PFSK-1 (cell line): Measurements from ENCODE around the gene LBR.

Experiments used
- POLR2AphosphoS5 ChIP-seq: IDR thresholded peaks from 2 replicates; pipeline ENCODE4 v1.6.1; 2012; ENCODE audit warnings: low read depth, mild to moderate bottlenecking, control low read depth, low read length, moderate library complexity
- SIN3A ChIP-seq: IDR thresholded peaks from 2 replicates; pipeline ENCODE4 v1.6.1; 2012; ENCODE audit warnings: mild to moderate bottlenecking, low read length, moderate library complexity, borderline replicate concordance; ENCODE audit not compliant: insufficient read depth
- TAF1 ChIP-seq: IDR thresholded peaks from 2 replicates; pipeline ENCODE4 v1.6.1; 2012; ENCODE audit warnings: low read length, control low read depth, borderline replicate concordance; ENCODE audit not compliant: insufficient read depth
- TF ChIP-seq, protein P1 (sequence below), 2 experiments: IDR thresholded peaks; 2 replicates each; pipeline versions ENCODE4 v1.6.1 to v1.8.0; 2011 to 2012; ENCODE audit warnings: low read depth in 2 of 2, low read length in 2 of 2, control low read depth in 1 of 2, inconsistent platforms in 1 of 2, mild to moderate bottlenecking in 1 of 2, moderate library complexity in 1 of 2; ENCODE audit not compliant: insufficient read depth in 1 of 2

DNA sequence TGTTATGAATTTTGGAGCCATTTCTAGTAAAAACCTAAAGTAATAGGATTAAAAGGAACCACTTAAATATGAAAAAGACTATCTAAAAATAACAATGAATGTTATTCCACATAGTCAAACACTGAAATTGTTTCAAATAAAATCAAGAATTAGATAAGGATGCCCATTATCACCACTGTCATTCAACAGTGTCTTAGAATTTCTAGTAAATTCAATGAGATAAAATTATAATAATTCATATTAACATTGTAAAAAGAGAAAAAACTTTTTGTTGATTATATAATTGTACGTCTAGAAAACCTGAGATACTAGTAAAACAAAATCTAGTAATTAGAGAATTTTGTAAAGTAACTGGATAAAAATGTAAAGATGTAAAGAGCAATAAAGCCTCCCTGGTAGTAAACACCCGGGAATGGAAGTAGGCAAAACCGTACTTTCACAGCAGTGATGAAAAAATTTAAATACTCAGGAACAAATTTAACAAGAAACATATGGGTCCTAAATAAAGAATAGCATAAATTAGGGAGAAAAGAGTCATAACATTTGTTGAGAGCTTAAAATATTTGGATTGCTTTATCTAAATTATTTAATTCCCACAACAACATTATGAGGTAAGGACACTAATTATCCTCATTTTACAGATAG lies 56.4 kb downstream of the LBR start:
- TF ChIP-seq POLR2AphosphoS5 (no peak), TAF1 (no peak), SIN3A (no peak)
- TF ChIP-seq, protein P1, sequence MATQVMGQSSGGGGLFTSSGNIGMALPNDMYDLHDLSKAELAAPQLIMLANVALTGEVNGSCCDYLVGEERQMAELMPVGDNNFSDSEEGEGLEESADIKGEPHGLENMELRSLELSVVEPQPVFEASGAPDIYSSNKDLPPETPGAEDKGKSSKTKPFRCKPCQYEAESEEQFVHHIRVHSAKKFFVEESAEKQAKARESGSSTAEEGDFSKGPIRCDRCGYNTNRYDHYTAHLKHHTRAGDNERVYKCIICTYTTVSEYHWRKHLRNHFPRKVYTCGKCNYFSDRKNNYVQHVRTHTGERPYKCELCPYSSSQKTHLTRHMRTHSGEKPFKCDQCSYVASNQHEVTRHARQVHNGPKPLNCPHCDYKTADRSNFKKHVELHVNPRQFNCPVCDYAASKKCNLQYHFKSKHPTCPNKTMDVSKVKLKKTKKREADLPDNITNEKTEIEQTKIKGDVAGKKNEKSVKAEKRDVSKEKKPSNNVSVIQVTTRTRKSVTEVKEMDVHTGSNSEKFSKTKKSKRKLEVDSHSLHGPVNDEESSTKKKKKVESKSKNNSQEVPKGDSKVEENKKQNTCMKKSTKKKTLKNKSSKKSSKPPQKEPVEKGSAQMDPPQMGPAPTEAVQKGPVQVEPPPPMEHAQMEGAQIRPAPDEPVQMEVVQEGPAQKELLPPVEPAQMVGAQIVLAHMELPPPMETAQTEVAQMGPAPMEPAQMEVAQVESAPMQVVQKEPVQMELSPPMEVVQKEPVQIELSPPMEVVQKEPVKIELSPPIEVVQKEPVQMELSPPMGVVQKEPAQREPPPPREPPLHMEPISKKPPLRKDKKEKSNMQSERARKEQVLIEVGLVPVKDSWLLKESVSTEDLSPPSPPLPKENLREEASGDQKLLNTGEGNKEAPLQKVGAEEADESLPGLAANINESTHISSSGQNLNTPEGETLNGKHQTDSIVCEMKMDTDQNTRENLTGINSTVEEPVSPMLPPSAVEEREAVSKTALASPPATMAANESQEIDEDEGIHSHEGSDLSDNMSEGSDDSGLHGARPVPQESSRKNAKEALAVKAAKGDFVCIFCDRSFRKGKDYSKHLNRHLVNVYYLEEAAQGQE (IDR thresholded peaks at IDR 0.05; ENCODE audit: insufficient read depth in 1 of 2, low read depth in 2 of 2, low read length in 2 of 2) = no peak
